Measurements from ENCODE around the gene H2AZ2.
A peak's percentile ranks its signal among the peaks of the same experiment; 100 is the strongest.

Gene H2AZ2

DNA sequence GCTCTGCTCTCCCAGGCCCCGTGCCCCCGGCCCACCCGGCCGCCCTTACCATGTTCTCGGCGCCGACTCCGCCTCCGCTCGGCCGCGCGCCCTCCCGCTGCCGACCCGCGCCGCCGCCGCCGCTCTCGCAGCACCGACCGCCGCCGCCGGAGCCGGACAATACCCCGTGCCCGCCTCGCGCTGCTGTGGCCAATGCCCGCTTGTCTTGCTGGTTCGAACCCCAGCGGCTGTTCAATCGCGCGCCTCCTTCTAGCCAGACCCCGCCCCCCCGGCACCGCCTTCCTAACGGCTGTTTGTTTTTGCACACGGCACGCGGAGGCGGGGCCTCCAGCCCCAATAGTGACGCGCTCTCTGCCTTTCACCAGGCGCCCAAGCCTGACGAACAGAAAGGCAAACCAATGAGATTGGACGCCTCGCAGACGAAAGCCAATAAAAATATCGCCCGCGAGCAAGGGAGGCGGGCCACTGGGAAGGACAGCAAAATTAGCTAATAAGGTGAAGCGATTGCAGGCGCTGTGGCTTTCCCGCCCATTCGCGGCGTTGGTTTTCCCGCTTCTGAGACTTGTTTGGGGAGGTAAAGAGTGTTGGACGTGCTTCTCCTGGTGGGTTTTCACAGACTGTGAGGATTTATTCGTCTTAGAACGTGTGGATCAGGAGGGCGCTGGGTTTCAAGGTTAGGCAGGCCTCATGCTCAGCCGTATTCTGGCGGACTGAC lies at the start of gene H2AZ2:
TSS of gene H2AZ2 (minus strand) at position 168 of the 715 bp plus-strand sequence. CDS start at position 52, 116 bp downstream.
- peak within 1 kb of the TSS; percentile 87 for H3K4me3 ChIP-seq (ENCODE audit: low read depth, low read length)
- TF ChIP-seq, protein P1, sequence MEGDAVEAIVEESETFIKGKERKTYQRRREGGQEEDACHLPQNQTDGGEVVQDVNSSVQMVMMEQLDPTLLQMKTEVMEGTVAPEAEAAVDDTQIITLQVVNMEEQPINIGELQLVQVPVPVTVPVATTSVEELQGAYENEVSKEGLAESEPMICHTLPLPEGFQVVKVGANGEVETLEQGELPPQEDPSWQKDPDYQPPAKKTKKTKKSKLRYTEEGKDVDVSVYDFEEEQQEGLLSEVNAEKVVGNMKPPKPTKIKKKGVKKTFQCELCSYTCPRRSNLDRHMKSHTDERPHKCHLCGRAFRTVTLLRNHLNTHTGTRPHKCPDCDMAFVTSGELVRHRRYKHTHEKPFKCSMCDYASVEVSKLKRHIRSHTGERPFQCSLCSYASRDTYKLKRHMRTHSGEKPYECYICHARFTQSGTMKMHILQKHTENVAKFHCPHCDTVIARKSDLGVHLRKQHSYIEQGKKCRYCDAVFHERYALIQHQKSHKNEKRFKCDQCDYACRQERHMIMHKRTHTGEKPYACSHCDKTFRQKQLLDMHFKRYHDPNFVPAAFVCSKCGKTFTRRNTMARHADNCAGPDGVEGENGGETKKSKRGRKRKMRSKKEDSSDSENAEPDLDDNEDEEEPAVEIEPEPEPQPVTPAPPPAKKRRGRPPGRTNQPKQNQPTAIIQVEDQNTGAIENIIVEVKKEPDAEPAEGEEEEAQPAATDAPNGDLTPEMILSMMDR (IDR thresholded peaks at IDR 0.05; ENCODE audit: borderline replicate concordance, insufficient read depth, low read depth, low read length): no peak

DNA sequence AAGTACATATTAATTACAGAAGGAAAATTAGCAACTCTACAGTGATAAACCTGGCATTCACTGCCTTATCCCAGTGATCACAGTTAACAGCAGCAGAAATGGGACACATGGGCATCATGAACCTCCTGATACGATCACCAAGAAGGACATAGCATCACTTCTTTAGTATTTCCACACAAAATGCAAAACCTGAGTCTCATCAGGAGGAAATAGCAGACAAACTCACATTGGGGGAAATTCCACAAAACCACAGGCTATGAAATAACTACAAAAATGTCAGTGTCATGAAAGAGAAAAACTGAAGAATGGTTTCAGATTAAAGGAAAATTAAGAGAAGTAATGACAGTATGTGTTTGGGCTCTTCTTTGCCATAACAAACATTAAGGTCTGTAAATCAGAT lies 49.4 kb upstream of the H2AZ2 start:
- no peak overlapping the region for H3K4me3 ChIP-seq (ENCODE audit: low read depth, low read length)
- TF ChIP-seq, protein P1 (IDR thresholded peaks at IDR 0.05; ENCODE audit: borderline replicate concordance, insufficient read depth, low read depth, low read length): no peak

DNA sequence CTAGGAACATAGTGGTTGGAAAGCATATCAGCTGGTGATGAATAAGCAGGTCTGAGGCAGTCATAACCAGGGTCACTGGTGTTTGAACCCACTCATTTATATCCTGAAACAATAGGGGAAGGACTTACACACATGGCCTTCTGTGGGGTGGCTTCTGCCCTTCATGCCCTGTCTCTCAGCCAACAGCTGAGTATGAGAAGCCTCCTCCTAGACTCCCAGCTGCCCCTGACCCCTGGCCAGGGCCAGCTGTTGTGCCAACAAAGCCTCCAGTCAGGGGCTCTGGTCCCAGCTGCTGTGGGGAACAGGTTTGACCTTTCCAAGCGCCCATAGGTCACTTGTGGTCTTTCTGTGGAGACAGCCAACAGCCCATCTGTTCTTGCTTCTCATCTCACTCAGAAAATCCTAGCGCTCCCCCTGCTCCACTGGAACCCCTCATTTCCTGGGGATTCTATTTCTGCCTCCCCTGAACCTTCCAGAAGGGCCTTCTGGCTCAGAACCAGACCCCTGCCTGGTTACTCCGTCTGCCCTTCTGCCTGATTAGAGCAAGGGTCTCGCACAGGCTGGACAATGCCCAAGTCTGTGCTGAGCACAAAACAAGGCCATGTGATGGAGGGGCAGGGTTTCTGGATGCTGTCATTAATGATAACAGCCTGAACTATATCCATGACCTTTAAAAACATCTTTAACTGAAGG lies 47.1 kb upstream of the H2AZ2 start:
- TF ChIP-seq, protein P1 (IDR thresholded peaks at IDR 0.05; ENCODE audit: borderline replicate concordance, insufficient read depth, low read depth, low read length): no peak
- no peak overlapping the region for H3K4me3 ChIP-seq (ENCODE audit: low read depth, low read length)

DNA sequence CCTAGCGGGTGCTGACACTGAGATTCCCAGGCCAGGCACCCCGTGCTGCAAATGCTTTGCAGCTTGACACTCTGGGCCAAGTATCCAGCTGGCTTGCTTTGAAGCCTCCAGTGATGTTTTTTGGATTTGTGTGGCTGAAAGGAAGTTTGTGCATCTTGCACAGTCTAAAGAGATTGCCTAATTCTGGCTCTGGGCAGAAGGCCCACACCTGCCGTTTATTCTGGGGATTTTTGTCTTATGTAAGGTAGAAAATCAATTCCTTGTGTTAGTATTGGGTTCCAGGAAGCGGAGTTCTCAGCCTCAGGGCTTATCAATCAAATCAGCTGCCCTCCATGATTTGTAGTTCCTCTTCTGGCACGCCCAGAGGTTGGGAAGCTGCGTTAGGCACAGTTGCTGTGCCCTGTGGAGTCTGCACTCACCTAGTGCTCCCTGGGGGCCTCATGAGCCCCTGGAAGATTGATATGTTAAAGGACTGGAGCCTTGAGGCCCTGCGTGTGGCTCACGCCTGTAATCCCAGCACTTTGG lies 45.9 kb upstream of the H2AZ2 start:
- H3K4me3 ChIP-seq (ENCODE audit: low read depth, low read length): no peak overlapping the region
- TF ChIP-seq, protein P1 (IDR thresholded peaks at IDR 0.05; ENCODE audit: borderline replicate concordance, insufficient read depth, low read depth, low read length): no peak

DNA sequence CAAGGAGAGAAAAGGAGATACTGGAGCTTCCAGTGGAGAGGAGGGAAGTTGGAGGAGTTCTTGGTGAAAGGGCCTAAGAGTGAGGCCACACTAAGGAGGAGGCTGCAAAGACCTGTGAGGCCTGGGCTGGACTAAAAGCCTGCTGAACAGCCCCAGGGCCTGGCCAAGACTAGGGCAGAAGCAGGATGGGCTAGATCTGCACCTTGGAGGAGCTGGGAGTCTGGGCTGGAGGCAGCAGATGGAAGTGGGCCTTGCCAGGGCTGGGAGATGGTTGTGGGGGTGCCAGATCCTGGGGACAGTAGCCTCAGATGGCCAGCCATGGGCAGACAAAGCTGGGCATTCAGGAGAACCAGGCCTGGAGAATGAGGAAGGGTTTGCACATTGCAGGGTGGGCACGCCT lies 43.9 kb upstream of the H2AZ2 start:
- TF ChIP-seq, protein P1 (IDR thresholded peaks at IDR 0.05; ENCODE audit: borderline replicate concordance, insufficient read depth, low read depth, low read length): no peak
- no peak overlapping the region for H3K4me3 ChIP-seq (ENCODE audit: low read depth, low read length)

DNA sequence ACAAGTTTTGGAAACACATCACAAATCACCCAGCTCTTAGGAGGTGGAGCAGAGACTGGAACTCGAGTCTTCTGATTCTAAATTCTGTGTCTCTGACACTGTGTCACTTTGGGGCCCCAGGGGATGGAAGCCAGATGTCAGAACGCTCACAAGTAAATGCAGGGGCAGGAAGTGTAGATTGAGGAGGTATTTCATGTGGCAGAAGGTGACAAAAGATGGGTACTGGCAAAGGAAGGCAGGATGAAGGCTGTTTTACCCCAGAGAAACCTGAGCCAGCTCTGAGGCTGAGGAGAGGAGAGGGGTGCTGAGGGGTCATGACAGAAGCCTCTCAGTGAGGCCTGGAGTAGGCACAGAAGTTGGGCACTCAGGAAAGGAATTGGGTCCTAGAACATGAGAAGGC lies 43.5 kb upstream of the H2AZ2 start:
- no peak overlapping the region for H3K4me3 ChIP-seq (ENCODE audit: low read depth, low read length)
- TF ChIP-seq, protein P1 (IDR thresholded peaks at IDR 0.05; ENCODE audit: borderline replicate concordance, insufficient read depth, low read depth, low read length): no peak
